ENCODE measurements around the gene SLC5A2.
"Not testable (repeated sequence)": the region's sequence is repeated elsewhere in the genome, so short reads cannot be mapped to it uniquely, and the experiment has no call there.

The SLC5A2 gene

DNA sequence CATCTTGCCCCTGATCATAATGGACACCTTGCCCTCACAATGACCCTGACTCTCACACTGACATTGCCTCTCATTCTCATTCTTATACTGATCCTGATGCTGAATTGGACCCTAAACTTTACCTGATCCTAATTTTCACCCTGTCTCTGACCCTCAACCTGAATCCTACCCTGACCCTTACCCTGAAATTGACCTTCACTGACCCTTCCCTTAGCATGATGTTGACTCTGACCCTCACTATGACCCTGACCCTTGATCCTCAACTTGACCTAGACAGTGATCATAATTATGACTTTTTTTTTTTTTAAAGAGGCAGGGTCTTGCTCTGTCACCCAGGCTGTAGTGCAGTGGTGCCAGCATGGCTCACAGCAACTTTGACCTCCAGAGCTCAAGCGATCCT is 48.2 kb downstream of the SLC5A2 start:
- no peak for DNase-seq

- DNase-seq: no peak
Measured at GRCh38 chr16:31532120-31532519, 49.2 kb downstream of the SLC5A2 start.

GRCh38 chr16:31532896-31533295 is 50.0 kb downstream of the SLC5A2 start:
- no peak for DNase-seq

GRCh38 chr16:31535737-31536136 is 52.8 kb downstream of the SLC5A2 start:
- DNase-seq: no peak

DNA sequence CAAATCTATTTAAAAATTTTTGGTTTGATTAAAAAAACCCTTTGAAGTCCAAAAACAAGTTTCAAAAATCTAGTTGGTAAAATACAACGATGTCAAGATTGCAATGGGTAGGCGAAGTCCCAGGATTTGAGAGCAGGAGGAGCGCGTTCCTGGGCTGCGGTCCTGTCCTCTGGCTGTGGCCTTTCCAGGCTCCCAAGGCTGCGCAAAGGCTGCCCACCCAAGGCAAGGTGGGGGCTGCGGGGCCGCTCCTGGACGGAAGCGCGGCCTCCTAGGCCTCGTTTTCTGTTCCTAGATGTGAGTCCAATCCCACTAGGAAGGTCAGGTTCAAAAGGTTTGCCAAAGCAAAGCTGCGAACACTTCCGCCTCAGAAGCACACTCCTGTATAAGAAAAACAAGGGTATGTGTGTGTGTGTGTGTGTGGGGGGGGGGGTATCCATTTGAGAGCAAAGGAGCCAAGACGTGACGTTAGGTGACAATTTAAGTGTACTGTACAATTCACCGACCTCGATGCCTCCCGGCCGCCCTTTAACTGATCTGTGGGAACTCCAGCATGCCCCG is 54.0 kb downstream of the SLC5A2 start:
- no peak for DNase-seq

DNA sequence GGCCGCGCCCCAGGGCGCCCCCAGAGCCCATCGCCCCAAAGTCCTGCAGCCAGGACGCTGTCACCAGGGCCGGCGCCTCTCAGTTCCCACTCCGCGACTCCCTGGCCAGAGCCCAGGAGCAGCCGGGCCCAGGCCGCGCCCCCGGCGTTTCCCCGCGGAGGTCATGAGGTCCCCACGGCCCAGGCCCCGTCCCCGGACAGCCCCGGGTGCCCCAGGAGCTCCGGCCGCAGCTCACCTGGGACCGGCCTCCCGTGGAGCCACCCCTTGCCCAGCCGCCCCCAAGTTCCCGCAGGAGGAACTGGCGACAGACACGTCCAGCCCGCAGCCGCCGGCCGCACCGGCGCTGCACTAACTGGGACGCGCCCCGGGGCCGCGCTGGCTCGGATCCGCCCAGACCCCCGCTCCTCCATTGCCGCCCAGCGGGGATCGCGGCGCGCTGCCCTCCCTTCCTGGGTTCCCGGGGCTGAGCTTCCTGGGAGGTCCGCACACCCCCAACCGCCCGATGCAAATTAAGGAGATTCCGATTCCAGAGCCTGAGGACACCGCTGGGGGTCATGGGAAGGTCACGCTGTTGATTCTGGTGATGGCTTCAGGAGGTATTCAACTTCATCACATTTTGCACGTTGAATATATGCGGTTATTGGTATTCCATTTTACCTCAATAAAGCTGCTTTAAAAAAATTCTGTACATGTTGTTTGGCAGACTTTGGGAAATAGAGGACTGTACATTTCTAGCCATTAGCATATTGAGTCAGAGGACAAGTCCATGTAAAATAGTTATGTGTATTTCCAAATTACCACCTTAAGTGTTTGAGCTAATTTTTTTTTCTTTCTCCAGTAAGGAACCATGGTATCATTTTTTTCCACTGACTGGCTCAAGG is 54.7 kb downstream of the SLC5A2 start:
- peak; percentile 5 for DNase-seq

- not testable (repeated sequence) for DNase-seq
Measured at GRCh38 chr16:31538243-31538598, 55.3 kb downstream of the SLC5A2 start.

- not testable (repeated sequence) for DNase-seq
Measured at GRCh38 chr16:31539762-31540161, 56.8 kb downstream of the SLC5A2 start.
